Measurements from ENCODE around the gene LANCL2. TPM values are rescaled to one million over a fixed set of nuclear protein-coding genes. Genes with fewer than 3 reads are reported as not detected.

Gene LANCL2
- total and polyA plus RNA-seq, 4 donors = 6.3 to 14.4 (median 9.9) TPM

DNA sequence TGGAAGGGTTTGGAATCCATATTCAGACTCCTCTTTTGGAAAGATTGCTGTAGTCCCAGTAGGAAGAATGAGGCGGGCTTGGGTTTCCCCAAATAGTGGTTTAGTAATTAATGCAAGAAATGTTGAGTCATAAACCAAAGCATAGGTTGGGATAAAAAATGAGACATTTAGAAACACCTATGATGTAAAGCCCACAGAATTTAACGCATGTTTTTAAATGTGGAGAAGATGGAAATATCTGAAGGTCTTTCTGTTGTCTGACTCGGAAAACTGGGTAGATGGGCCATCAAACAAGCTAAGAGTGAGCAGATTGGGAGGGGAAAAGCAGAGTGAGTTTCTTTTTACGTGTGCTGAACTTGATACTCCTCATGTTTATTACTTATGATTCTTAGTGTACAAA, 62.2 kb downstream of the LANCL2 start:
- no peaks in the 10 kb centered on the region for H3K9me3 ChIP-seq (ENCODE audit: control insufficient read depth in 4 of 4, insufficient read depth in 3 of 4, low read length in 3 of 4)
- no peak overlapping the region for H3K27ac ChIP-seq (ENCODE audit: low read depth in 1 of 2, low read length in 1 of 2)
- H3K27me3 ChIP-seq (ENCODE audit: control insufficient read depth in 3 of 3, insufficient read depth in 3 of 3, low read length in 2 of 3) = no peaks in the 10 kb centered on the region
- ATAC-seq (ENCODE audit: insufficient read depth, low FRiP score) (no peak), DNase-seq (no peak)
- no peak overlapping the region for H3K4me3 ChIP-seq
- peaks cover 0 to 28% (median 0%) of the 10 kb centered on the region in 5 donors for H3K4me1 ChIP-seq (ENCODE audit: control insufficient read depth in 5 of 5, insufficient read depth in 5 of 5, low read length in 5 of 5)
- 63 to 88% methylated on average over 4 of the region's 4 CpGs for WGBS, 2 donors
- no peak for TF ChIP-seq CTCF (IDR thresholded peaks at IDR 0.05; ENCODE audit: control extremely low read depth, extremely low read depth)
- H3K9ac ChIP-seq (ENCODE audit: insufficient read depth in 1 of 2, low read length in 2 of 2) = no peak overlapping the region
- H3K36me3 ChIP-seq (ENCODE audit: control insufficient read depth in 4 of 4, insufficient read depth in 4 of 4, low read length in 4 of 4) = peaks cover 4 to 12% (median 12%) of the 10 kb centered on the region in 4 donors

- 81 to 89% methylated on average over 11 of the region's 11 CpGs for WGBS, 2 donors
- H3K9me3 ChIP-seq (ENCODE audit: control insufficient read depth in 4 of 4, insufficient read depth in 3 of 4, low read length in 3 of 4) = no peaks in the 10 kb centered on the region
- no peak overlapping the region for H3K9ac ChIP-seq (ENCODE audit: insufficient read depth in 1 of 2, low read length in 2 of 2)
- peaks cover 4 to 12% (median 12%) of the 10 kb centered on the region in 4 donors for H3K36me3 ChIP-seq (ENCODE audit: control insufficient read depth in 4 of 4, insufficient read depth in 4 of 4, low read length in 4 of 4)
- no peaks in the 10 kb centered on the region for H3K27me3 ChIP-seq (ENCODE audit: control insufficient read depth in 3 of 3, insufficient read depth in 3 of 3, low read length in 2 of 3)
- no peak overlapping the region for H3K4me3 ChIP-seq
- DNase-seq = peak; percentile 76 to 83 (median 77)
- ATAC-seq (ENCODE audit: insufficient read depth, low FRiP score) = no peak
- peaks cover 0 to 28% (median 0%) of the 10 kb centered on the region in 5 donors for H3K4me1 ChIP-seq (ENCODE audit: control insufficient read depth in 5 of 5, insufficient read depth in 5 of 5, low read length in 5 of 5)
- TF ChIP-seq CTCF (IDR thresholded peaks at IDR 0.05; ENCODE audit: control extremely low read depth, extremely low read depth) = no peak
- H3K27ac ChIP-seq (ENCODE audit: low read depth in 1 of 2, low read length in 1 of 2) = no peak overlapping the region
Measured at GRCh38 chr7:55427800-55428199, 62.7 kb downstream of the LANCL2 start.

DNA sequence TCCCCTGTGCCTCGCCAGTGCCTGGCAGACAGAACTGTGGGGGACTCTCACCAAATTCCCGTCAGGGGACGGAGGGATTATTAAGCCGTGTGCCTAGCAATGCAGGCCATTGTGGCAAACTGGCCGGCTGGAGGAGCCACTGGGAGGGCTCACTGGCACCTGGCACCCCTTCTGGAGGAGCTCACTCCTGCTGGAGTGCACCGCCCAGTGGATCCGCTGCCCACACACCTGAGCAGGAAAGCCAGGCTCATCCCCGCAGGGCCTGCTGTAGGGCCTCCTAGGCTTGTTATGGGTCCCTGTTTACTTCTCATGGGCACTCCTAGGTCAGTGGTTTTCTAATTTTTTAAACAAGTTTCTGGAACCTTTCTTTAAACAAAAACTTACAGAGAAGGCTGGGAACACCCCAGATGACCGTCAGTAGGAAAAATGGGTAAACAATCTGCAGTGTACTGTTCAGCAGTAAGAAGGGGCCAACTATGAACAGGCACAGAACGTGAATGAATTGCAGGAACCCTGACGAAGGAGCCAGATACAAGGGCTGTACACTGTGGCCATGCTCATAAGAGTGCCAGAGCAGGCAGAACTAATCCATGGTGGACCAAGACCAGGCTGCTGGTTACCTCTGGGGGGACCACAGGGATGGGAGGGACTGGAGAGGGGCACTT, 64.8 kb downstream of the LANCL2 start:
- H3K4me1 ChIP-seq (ENCODE audit: control insufficient read depth in 5 of 5, insufficient read depth in 5 of 5, low read length in 5 of 5) = peaks cover 0 to 14% (median 0%) of the 10 kb centered on the region in 5 donors
- no peak overlapping the region for H3K9ac ChIP-seq (ENCODE audit: insufficient read depth in 1 of 2, low read length in 2 of 2)
- ATAC-seq (ENCODE audit: insufficient read depth, low FRiP score) (no peak), DNase-seq (no peak)
- no peak for TF ChIP-seq CTCF (IDR thresholded peaks at IDR 0.05; ENCODE audit: control extremely low read depth, extremely low read depth)
- 83 to 95% methylated on average over 11 of the region's 11 CpGs for WGBS, 2 donors
- no peak overlapping the region for H3K27ac ChIP-seq (ENCODE audit: low read depth in 1 of 2, low read length in 1 of 2)
- no peaks in the 10 kb centered on the region for H3K9me3 ChIP-seq (ENCODE audit: control insufficient read depth in 4 of 4, insufficient read depth in 3 of 4, low read length in 3 of 4)
- no peak overlapping the region for H3K4me3 ChIP-seq
- no peaks in the 10 kb centered on the region for H3K27me3 ChIP-seq (ENCODE audit: control insufficient read depth in 3 of 3, insufficient read depth in 3 of 3, low read length in 2 of 3)
- H3K36me3 ChIP-seq (ENCODE audit: control insufficient read depth in 4 of 4, insufficient read depth in 4 of 4, low read length in 4 of 4) = peaks cover 4 to 15% (median 12%) of the 10 kb centered on the region in 4 donors
